Activated CD8-positive, alpha-beta T cell treated with anti-CD3 and anti-CD28 coated beads for 36 hours (primary cell): Measurements from ENCODE around the gene SLIT1. TPM values are rescaled to one million over a fixed set of nuclear protein-coding genes. Genes with fewer than 3 reads are reported as not detected.

ENCODE experiments used
- ATAC-seq: fragments of 200-7000 bp; cut with Tn5 transposase; one replicate; pipeline ENCODE4 v1.10.0; 2021; ENCODE audit warnings: mild to moderate bottlenecking, moderate library complexity
- CTCF ChIA-PET: fragments of 350-600 bp; sonication (Branson Sonifier 250); formaldehyde crosslinking; loops from one replicate; lab custom pipeline; 2021; ENCODE audit warnings: antibody characterized with exemption; lab: Charles Lee
- POLR2A ChIA-PET: fragments of 350-600 bp; sonication (Branson Sonifier 250); formaldehyde crosslinking; loops from one replicate; lab custom pipeline; 2021; ENCODE audit warnings: antibody characterized with exemption; lab: Charles Lee
- DNase-seq: peaks from one replicate; pipeline ENCODE4 v3.0.0-alpha.2; 2020
- H3K27ac Mint-ChIP-seq: one replicate; pipeline ENCODE4 v1.8.0; 2021; ENCODE audit warnings: mild to moderate bottlenecking, mixed read lengths
- H3K27me3 Mint-ChIP-seq: one replicate; pipeline ENCODE4 v1.8.0; 2021; ENCODE audit warnings: mixed read lengths
- H3K36me3 Mint-ChIP-seq: one replicate; pipeline ENCODE4 v1.8.0; 2021; ENCODE audit warnings: low read depth, mixed read lengths
- H3K4me1 Mint-ChIP-seq: one replicate; pipeline ENCODE4 v1.8.0; 2021; ENCODE audit warnings: low read depth, mixed read lengths
- H3K4me3 Mint-ChIP-seq: one replicate; pipeline ENCODE4 v1.8.0; 2021; ENCODE audit warnings: mild to moderate bottlenecking, moderate library complexity, mixed read lengths
- H3K9me3 Mint-ChIP-seq: one replicate; pipeline ENCODE4 v1.8.0; 2021; ENCODE audit warnings: mixed read lengths
- intact Hi-C: fragments of 100-400 bp; cut with micrococcal nuclease; formaldehyde crosslinking; loops from one replicate; pipeline ENCODE4 v1.10.0; 2022
- total RNA-seq, 2 experiments: library from RNA; stranded (reverse); gene quantifications; one replicate each; pipeline ENCODE4 v1.2.3, GENCODE V29; 2021
- TF ChIP-seq, protein P1 (sequence below): fragments of 200-600 bp; IDR thresholded peaks from one replicate; pipeline ENCODE4 v1.8.0; 2022; ENCODE audit warnings: antibody characterized with exemption, mild to moderate bottlenecking

SLIT1 gene
- total RNA-seq, 2 experiments from 2014 or later: 0.34 to 1.2 TPM

DNA sequence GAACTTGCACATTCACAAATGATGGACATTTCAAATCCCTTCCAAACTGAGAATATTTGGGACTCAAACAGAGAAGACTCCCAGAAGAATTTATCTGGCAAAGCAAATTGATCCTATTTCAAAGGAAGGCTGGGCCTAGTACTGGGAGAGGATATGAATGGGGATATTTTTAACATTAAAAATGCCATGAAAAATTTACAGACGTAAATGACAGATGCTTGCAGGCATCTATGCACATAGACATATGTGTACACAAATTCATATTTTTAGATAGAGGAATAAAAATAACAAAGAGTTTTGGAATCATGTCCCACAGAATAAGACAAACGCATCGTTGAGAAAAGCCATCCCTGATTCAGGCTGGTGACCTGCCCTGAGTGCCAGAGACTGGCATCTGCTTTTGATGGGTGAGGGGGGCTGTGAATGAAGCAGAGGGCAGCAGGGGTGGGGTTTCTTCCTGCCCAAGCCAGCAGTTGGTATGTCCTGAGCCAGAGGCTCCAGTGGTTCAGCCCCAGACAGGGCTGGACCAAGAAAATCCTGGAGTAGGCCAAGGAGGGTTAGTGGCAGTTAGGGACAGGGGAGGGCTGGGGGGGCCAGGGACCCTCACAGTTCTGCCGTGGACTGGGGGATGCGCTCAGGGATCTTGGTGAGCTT, 138.5 kb downstream of the SLIT1 start:
- Mint-ChIP-seq H3K27me3 (peaks cover 3% of the 10 kb centered on the region), H3K36me3 (no peaks in the 10 kb centered on the region), H3K4me3 (no peak overlapping the region), H3K27ac (no peak overlapping the region), H3K9me3 (peaks cover 5% of the 10 kb centered on the region), H3K4me1 (peaks cover 8% of the 10 kb centered on the region)
- POLR2A ChIA-PET: no interaction called here
- ATAC-seq (no peak), DNase-seq (no peak)
- intact Hi-C loops: no loop called here
- TF ChIP-seq, protein P1, sequence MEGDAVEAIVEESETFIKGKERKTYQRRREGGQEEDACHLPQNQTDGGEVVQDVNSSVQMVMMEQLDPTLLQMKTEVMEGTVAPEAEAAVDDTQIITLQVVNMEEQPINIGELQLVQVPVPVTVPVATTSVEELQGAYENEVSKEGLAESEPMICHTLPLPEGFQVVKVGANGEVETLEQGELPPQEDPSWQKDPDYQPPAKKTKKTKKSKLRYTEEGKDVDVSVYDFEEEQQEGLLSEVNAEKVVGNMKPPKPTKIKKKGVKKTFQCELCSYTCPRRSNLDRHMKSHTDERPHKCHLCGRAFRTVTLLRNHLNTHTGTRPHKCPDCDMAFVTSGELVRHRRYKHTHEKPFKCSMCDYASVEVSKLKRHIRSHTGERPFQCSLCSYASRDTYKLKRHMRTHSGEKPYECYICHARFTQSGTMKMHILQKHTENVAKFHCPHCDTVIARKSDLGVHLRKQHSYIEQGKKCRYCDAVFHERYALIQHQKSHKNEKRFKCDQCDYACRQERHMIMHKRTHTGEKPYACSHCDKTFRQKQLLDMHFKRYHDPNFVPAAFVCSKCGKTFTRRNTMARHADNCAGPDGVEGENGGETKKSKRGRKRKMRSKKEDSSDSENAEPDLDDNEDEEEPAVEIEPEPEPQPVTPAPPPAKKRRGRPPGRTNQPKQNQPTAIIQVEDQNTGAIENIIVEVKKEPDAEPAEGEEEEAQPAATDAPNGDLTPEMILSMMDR: no peak
- CTCF ChIA-PET: interaction anchor here (2.8 kb wide), 1 partner anchor 10 kb away, joined by 12 read pairs; no protein-coding TSS in a partner anchor

DNA sequence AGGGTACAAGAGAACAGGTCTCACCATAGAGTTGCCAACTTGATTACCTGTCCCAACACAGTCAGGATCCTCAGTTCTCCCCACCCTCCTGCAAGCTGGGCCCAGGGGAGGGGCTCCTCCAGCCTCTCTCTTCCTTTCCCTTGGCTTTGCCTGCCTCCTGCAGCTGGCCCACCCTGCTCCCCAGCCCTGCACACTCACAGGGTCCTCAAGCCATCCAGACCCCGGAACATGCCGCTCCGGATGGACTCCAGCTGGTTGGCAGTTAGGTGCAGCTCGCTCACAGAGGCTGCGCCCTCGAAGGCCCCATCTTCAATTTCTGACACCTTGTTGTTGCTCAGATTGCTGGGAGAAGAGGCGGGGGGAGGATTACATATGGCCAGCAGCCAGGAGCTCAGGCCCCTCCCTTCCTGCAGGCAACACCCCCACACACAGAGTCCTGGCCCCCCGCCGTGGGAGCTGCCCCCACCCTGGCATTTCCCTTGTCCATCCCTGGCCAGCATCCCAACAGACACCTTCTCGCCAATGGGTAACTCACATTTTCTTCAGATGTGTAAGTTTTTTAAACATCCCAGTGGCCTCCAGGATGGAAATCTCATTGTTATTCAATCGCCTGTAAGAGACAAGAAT, 139.2 kb downstream of the SLIT1 start:
- Mint-ChIP-seq H3K9me3 (peaks cover 5% of the 10 kb centered on the region), H3K4me1 (peaks cover 8% of the 10 kb centered on the region), H3K36me3 (no peaks in the 10 kb centered on the region), H3K27ac (no peak overlapping the region), H3K27me3 (peaks cover 3% of the 10 kb centered on the region), H3K4me3 (no peak overlapping the region)
- ATAC-seq (no peak), DNase-seq (no peak)
- CTCF ChIA-PET: interaction anchor here (1.3 to 2.8 kb wide), 2 partner anchors 9 to 26 kb away, joined by 3 to 12 read pairs; no protein-coding TSS in a partner anchor
- intact Hi-C loops: no loop called here
- TF ChIP-seq, protein P1: no peak
- POLR2A ChIA-PET: no interaction called here

DNA sequence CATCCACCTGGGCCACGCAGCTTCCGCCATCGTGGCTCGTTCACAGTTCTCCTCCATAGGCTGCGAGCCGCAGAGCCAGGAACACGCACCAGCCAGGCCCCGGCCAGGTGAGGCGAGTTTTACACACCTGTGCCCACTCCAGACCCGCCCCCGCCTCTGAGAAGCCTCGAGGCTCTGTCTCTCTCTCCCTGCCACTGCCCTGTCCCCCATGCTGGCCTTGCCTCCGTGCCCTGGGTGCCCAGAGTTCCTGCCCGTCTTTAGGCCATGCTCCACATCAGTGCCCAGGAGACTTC, 142.2 kb downstream of the SLIT1 start:
- Mint-ChIP-seq H3K4me3 (no peak overlapping the region), H3K27ac (no peak overlapping the region), H3K27me3 (no peaks in the 10 kb centered on the region), H3K4me1 (no peaks in the 10 kb centered on the region), H3K9me3 (no peaks in the 10 kb centered on the region), H3K36me3 (no peaks in the 10 kb centered on the region)
- intact Hi-C loops: no loop called here
- no peak for ATAC-seq
- POLR2A ChIA-PET: no interaction called here
- DNase-seq: no peak
- TF ChIP-seq, protein P1: no peak
- CTCF ChIA-PET: interaction anchor here (1.1 to 2.4 kb wide), 2 partner anchors 19 to 30 kb away, joined by 5 to 10 read pairs; no protein-coding TSS in a partner anchor

DNA sequence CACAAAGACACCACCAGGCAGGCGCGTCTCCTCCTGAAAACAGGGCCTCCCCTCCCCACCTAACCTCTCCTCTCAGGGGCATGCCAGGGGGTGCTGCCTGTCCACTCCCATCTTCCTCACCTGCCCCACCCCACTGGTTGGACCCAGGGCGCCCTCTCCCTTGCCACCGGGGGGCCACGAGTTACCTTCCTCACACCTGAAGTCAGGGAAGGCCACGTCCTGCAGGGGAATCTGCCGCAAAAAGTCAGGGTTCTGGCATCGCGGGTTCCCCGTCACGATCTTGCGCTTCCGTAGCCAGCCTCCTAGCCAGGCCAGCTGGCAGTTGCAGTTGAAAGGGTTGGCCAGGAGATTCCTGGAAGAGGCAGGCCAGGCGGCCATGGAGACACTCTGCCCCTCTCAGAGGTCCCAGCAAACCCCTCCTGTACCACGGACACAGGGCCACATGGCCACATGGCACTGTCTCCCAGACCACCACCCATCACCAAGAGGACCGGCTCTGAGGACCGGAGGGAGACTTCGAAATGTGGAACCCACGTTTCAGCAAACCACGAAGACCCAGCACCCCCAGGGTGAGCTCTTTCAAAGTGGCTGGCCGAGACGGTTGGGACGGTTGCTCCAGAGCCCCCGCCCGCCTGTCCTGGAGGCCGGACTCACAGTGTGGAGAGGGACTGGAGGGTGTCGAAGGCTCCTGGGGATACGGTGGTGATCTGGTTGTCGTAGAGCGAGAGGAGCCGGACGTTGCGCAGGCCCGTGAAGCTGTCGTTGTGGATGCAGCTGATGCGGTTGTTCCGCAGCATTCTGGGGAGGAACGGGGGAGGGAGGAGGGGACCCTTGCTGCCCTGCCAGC, 142.8 kb downstream of the SLIT1 start:
- Mint-ChIP-seq H3K27ac (no peak overlapping the region), H3K4me3 (no peak overlapping the region), H3K9me3 (no peaks in the 10 kb centered on the region), H3K4me1 (no peaks in the 10 kb centered on the region), H3K27me3 (no peaks in the 10 kb centered on the region), H3K36me3 (no peaks in the 10 kb centered on the region)
- DNase-seq (no peak), ATAC-seq (no peak)
- intact Hi-C loops: no loop called here
- CTCF ChIA-PET: interaction anchor here (2.4 kb wide), 1 partner anchor 18 kb away, joined by 10 read pairs; no protein-coding TSS in a partner anchor
- TF ChIP-seq, protein P1: no peak
- POLR2A ChIA-PET: no interaction called here
